GM06990 (cell line): Measurements from ENCODE around the gene IL17RD.

ENCODE experiments used
- DNase-seq: peaks from one replicate; pipeline ENCODE4 v3.0.0-alpha.2; 2011; ENCODE audit not compliant: insufficient read length; ENCODE audit errors: extremely low read depth
- H3K27me3 ChIP-seq: replicated peaks from 2 replicates; pipeline ENCODE4 v1.6.0; 2011; ENCODE audit warnings: low read length; ENCODE audit not compliant: control insufficient read depth, insufficient read depth
- H3K36me3 ChIP-seq: 2 replicates; pipeline ENCODE4 v1.5.1; 2011; ENCODE audit warnings: low read length; ENCODE audit not compliant: control insufficient read depth, insufficient read depth
- H3K4me3 ChIP-seq: replicated peaks from 2 replicates; pipeline ENCODE4 v1.5.1; 2011; ENCODE audit warnings: low read depth, mild to moderate bottlenecking, control low read depth, low read length
- CTCF ChIP-seq: IDR thresholded peaks from 2 replicates; pipeline ENCODE4 v1.5.1; 2011; ENCODE audit warnings: low read length, control low read depth, mild to moderate bottlenecking, inconsistent platforms; ENCODE audit not compliant: insufficient read depth, poor library complexity, severe bottlenecking

Gene IL17RD

GRCh38 chr3:57169872-57170623 is 4.9 kb upstream of the IL17RD start:
- peak overlapping the region; percentile 57 for H3K4me3 ChIP-seq
- TF ChIP-seq CTCF, result peak; percentile 92
- peak; percentile 67 for DNase-seq

GRCh38 chr3:57169108-57169507 is 4.0 kb upstream of the IL17RD start:
- DNase-seq, result no peak
- Histone ChIP-seq H3K36me3 (no peaks in the 10 kb centered on the region), H3K27me3 (peaks cover 4% of the 10 kb centered on the region; the same call in 1 of the 2 replicates)

More at GRCh38 chr3:57169872-57170623, 4.9 kb upstream of the IL17RD start:
- H3K36me3 ChIP-seq, result no peaks in the 10 kb centered on the region
- H3K27me3 ChIP-seq, result peaks cover 3% of the 10 kb centered on the region

GRCh38 chr3:57168151-57168550 is 3.0 kb upstream of the IL17RD start:
- no peaks in the 10 kb centered on the region for H3K36me3 ChIP-seq
- no peak overlapping the region for H3K4me3 ChIP-seq
- no peak for TF ChIP-seq CTCF

More at GRCh38 chr3:57169108-57169507, 4.0 kb upstream of the IL17RD start:
- no peak for TF ChIP-seq CTCF
- no peak overlapping the region for H3K4me3 ChIP-seq

GRCh38 chr3:57166660-57167059 is 1.5 kb upstream of the IL17RD start:
- DNase-seq, result no peak
- H3K4me3 ChIP-seq, result no peak overlapping the region
- no peak for TF ChIP-seq CTCF
- H3K36me3 ChIP-seq, result no peaks in the 10 kb centered on the region
- H3K27me3 ChIP-seq, result peaks cover 6% of the 10 kb centered on the region

More at GRCh38 chr3:57168151-57168550, 3.0 kb upstream of the IL17RD start:
- peaks cover 6% of the 10 kb centered on the region for H3K27me3 ChIP-seq
- no peak for DNase-seq

GRCh38 chr3:57165641-57166040 is 488 bp upstream of the IL17RD start:
- DNase-seq, result no peak
- Histone ChIP-seq H3K27me3 (peaks cover 6% of the 10 kb centered on the region), H3K4me3 (no peak overlapping the region), H3K36me3 (no peaks in the 10 kb centered on the region)
- no peak for TF ChIP-seq CTCF
